Mammary epithelial cell (primary cell): ENCODE results near the gene IL3.

ENCODE experiments used
- CTCF ChIP-seq, 2 donors: IDR thresholded peaks in 1 of 2; conservative IDR thresholded peaks in 1 of 2; 2 replicates each; pipeline ENCODE4 v1.5.1; 2011 to 2012; ENCODE audit warnings: inconsistent platforms in 2 of 2, low read length in 2 of 2, mild to moderate bottlenecking in 2 of 2, control low read depth in 1 of 2, low read depth in 1 of 2; ENCODE audit not compliant: insufficient read depth in 1 of 2; ENCODE audit errors: extremely low read depth in 1 of 2
- EZH2 ChIP-seq: IDR thresholded peaks from 2 replicates; pipeline ENCODE4 v1.6.1; 2012; ENCODE audit warnings: low read length, inconsistent platforms, borderline replicate concordance

GRCh38 chr5:132054697-132055440, 5.6 kb upstream of the IL3 start:
- no peak for TF ChIP-seq CTCF (conservative IDR thresholded peaks at IDR 0.05 in 1 of 2, IDR thresholded peaks at IDR 0.05 in 1 of 2; ENCODE audit: extremely low read depth in 1 of 2, insufficient read depth in 1 of 2, low read depth in 1 of 2, low read length in 2 of 2)
- no peak for TF ChIP-seq EZH2
